Erythroblast (primary cell): ENCODE data around the gene EEF1AKMT1.
"Not testable (repeated sequence)": the region's sequence is repeated elsewhere in the genome, so short reads cannot be mapped to it uniquely, and the experiment has no call there.

Experiments used
- DNase-seq, 2 experiments: peaks; one replicate each; lab custom pipeline; 2025; lab: John Stamatoyannopoulos, UW
- GATA1 ChIP-seq: IDR thresholded peaks from 2 replicates; pipeline ENCODE4 v1.6.1; 2011; ENCODE audit warnings: low read depth, mild to moderate bottlenecking, control low read depth, low read length, moderate library complexity
- POLR2A ChIP-seq: IDR thresholded peaks from 2 replicates; pipeline ENCODE4 v1.6.1; 2011; ENCODE audit warnings: mild to moderate bottlenecking, low read length

The EEF1AKMT1 gene

DNA sequence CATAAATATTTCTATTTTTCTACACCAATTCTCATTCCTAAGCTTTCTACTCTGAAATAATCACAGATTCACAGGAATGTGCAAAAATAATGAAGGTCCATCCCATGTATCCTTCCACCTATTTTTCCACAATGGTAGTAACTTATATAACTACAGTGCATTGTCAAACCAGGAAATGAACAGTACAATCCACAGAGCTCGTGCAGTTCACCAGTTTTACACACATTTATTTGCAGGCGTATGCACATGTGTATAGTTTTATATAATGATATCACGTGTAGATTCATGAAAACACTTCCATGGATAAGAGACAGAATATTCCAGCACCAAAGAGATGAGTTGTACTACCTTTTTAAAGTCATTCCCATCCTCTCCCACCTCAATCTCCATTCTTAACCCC is 12.9 kb downstream of the EEF1AKMT1 start:
- TF ChIP-seq GATA1 (no peak), POLR2A (no peak)

DNA sequence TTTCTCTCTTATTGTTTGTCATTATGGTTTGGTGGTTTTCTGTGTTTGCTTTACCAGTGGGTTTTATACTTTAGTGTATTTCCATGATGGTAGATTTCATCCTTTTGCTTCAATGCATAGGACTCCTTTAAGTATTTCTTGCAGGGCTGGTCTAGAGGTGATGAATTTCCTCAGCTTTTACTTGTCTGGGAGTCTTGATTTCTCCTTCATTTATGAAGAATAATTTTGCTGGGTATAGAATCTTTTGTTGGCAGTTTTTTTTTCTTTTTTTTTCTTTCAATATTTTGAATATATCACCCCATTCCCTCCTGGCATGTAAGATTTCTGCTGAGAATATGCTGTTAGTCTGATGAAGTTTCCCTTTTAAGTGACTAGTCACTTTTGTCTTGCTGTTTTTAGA is 19.8 kb downstream of the EEF1AKMT1 start:
- DNase-seq, result no peak
- no peak for TF ChIP-seq GATA1
- TF ChIP-seq POLR2A, result no peak

More for the DNA sequence above, 12.9 kb downstream of the EEF1AKMT1 start:
- DNase-seq, result no peak

DNA sequence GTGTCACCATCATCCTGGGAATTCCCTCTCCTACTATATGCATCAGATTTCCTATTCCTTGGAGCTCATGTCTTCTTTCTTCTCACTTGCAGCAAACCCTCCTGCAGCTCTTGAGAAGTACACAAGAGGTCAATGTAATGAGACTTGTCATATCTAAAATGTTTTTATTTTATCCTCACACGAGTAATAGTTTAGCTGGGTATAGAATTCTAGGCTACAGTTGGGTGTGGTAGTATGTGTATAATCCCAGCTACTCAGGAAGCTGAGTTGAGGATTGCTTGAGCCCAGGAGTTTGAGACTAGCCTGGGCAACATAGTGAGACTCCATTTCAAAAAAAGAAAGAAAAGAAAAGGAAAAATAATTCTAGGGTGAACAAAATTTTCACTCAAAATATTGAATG is 24.4 kb downstream of the EEF1AKMT1 start:
- no peak for DNase-seq
- TF ChIP-seq POLR2A (no peak), GATA1 (no peak)

- not testable (repeated sequence) for DNase-seq
These were observed 29.8 kb downstream of the EEF1AKMT1 start for GRCh38 chr13:20743830-20744404.

DNA sequence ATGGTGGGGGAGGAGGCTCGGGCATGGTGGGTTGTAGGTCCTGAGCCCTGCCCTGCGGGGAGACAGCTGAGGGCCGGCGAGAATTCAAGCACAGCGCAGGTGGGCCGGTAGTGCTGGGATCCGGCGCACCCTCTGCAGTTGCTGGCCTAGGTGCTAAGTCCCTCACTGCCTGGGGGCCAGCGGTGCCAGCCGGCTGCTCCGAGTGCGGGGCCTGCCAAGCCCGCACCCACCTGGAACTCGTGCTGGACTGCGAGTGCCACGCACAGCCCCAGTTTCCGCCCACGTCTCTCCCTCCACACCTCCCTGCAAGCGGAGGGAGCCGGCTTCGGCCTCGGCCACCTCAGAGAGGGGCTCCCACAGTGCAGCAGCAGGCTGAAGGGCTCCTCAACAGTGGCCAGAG is 33.7 kb downstream of the EEF1AKMT1 start:
- DNase-seq, result no peak
- TF ChIP-seq POLR2A, result no peak
- no peak for TF ChIP-seq GATA1

DNA sequence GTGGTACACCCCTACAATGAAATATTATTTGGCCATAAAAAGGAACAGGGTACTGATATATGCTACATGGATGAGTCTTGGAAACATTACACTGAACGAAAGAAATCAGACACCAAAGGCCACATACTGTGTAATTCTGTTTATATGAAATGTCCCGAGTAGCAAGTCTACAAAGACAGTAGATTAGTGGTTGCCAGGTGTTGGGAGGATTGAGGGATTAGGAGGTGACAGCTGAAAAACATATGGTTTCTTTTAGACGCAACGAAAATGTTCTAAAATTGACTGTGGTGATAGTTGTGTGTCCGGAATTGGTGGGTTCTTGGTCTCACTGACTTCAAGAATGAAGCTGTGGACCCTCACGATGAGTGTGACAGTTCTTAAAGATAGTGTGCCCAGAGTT is 35.1 kb downstream of the EEF1AKMT1 start:
- TF ChIP-seq GATA1, result no peak
- no peak for TF ChIP-seq POLR2A
- DNase-seq, result no peak

GRCh38 chr13:20729633-20730585 is 43.9 kb downstream of the EEF1AKMT1 start:
- no peak for TF ChIP-seq GATA1
- TF ChIP-seq POLR2A, result no peak
- DNase-seq, result no peak

GRCh38 chr13:20728579-20729311 is 45.0 kb downstream of the EEF1AKMT1 start:
- TF ChIP-seq GATA1 (no peak), POLR2A (no peak)
- no peak for DNase-seq

DNA sequence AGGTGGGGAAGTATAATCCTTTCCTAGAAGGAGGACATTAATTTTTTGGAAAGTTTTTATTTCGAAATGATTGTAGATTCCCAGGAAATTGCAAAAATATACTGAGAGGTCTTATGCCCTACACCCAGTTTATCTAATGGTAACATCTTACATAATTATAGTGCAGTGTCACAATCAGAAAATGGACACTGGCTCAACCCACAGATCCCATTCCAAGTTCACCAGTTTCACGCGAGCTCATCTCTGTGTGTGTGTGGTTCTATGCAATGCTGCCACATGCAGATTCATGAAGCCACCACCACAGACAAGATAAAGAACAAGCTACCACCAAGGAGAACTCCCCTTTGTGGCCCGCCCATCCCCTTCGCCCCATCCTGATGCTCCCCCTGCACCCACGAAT is 45.9 kb downstream of the EEF1AKMT1 start:
- TF ChIP-seq POLR2A (no peak), GATA1 (no peak)
- peak in 1 of 2 experiments; percentile 13 for DNase-seq

GRCh38 chr13:20721454-20722357 is 52.1 kb downstream of the EEF1AKMT1 start:
- peak; percentile 71 to 83 for DNase-seq
- no peak for TF ChIP-seq POLR2A
- no peak for TF ChIP-seq GATA1

DNA sequence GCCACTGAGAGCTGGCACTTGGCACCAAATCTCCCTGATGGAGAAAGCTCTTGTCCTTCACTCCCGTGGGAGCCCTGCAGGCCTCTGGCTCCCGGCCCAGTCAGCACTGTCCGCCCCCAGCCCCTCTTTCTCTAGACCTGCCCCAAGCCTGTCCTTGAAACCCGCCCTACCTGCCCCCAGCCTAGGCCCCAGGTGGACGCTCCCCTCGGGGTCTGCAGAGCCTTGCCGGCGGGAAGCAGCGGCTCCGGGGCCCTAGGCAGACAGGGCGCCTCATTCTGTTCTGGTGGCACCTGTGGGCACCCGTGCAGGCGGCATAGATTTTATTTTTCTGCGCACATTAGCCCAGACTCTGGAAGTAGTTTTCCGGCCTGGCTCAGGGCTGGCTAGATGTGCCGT is 52.7 kb downstream of the EEF1AKMT1 start:
- TF ChIP-seq POLR2A (no peak), GATA1 (no peak)
- no peak for DNase-seq

DNA sequence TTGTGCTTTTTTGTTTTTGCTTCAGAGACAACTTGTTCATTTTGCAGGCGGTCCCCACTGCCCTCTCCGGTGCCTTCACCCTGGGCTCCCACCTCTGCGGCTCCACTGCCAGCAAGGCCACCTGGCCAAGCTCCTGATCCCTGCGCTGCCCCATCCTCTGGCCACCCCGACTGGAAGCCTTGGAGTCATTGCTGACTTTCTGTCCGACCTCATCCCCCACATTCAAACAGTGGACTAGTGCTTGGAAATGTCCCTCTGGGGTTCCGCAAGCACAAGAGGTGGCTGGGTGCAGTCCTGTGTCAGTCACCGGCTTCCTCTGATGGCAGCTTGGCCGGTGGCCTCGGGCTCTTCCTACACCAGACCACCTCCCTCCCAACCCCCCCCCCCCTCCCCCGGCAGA is 53.3 kb downstream of the EEF1AKMT1 start:
- no peak for TF ChIP-seq POLR2A
- TF ChIP-seq GATA1, result no peak

DNA sequence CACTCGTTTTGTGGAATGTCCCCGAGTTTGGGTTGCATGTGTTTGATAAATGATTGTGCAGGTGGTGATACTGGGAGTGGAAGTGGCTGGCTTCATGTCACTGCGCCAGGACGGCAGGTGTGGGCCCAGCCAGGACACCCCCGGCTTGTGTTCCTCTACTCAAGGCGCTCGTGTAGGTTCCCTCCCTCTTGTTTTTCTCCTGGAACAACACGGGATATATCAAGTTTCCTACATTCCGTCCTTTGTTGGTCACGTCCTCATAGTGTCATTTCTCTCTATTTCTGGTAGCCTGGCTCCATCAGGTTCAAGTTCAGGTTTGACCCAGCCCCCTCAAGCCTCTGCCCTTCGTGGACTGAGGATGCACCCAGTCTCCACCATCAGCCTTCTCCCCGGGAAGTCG is 54.0 kb downstream of the EEF1AKMT1 start:
- TF ChIP-seq GATA1 (no peak), POLR2A (no peak)
- DNase-seq, result no peak

More for the DNA sequence above, 53.3 kb downstream of the EEF1AKMT1 start:
- DNase-seq, result no peak
